Hepatocyte (in vitro differentiated cells): Measurements from ENCODE around the gene POLR3K.

Source experiments
- CTCF ChIP-seq: fragments of 200-600 bp; sonication (generic); IDR thresholded peaks from 2 replicates; pipeline ENCODE4 v1.5.1; 2016; ENCODE audit warnings: antibody characterized with exemption, mild to moderate bottlenecking; ENCODE audit not compliant: poor library complexity
- EZH2 ChIP-seq: fragments of 200-600 bp; sonication (generic); IDR thresholded peaks from 2 replicates; pipeline ENCODE4 v1.6.1; 2016; ENCODE audit warnings: antibody characterized with exemption, mild to moderate bottlenecking, borderline replicate concordance
- EZH2phosphoT487 ChIP-seq: fragments of 200-600 bp; sonication (generic); IDR thresholded peaks from one replicate; pipeline ENCODE4 v1.6.1; 2018; ENCODE audit warnings: antibody characterized with exemption, mild to moderate bottlenecking, low read depth, moderate library complexity; ENCODE audit not compliant: unreplicated experiment, severe bottlenecking

DNA sequence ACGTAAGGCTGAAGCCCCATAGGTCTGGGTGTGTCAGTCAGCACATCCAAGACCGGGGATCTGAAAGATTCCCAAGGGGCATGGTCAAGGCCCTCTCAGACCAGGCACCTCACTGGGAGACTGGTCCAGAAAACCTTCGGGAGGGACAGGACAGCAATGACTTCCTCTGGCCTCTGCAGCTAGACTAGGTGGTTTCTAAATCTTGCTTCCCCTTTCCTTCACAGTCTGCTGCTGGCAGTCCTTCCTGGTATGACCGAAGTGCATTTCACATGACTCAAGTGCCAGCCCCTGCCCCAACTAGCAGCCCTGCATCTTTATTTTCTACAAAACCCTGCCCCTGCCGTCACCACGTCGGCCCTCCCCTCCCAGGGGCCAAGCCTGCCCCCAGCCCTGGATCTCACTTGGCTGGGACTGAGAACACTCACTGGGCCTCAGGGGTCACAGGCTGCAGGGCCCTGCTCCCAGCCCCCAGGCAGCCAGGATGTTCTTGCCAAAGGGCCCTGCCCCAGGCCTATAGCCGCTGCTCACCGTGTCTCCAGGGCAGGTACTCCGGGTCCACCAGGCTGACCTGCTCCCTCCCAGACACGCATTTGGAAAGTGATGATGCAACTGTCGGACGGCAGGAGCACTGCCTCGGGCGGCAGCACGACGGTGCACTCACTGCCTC is 18.3 kb downstream of the POLR3K start:
- TF ChIP-seq CTCF (no peak), EZH2 (no peak), EZH2phosphoT487 (no peak)
